Endothelial cell of umbilical vein (primary cell): ENCODE results near the gene CCDC167. TPM values are rescaled to one million over a fixed set of nuclear protein-coding genes. Genes with fewer than 3 reads are reported as not detected.

ENCODE experiments used
- BruUV-seq: library from RNA; stranded (reverse); fragments of 400-500 nt; replicated peaks from 2 replicates; lab custom pipeline; 2021; lab: Mats Ljungman, UMichigan
- CTCF ChIA-PET: fragments of 300-600, 350-600 bp; sonication (Branson Sonifier 250); formaldehyde crosslinking; loops from one replicate; lab custom pipeline; 2021; ENCODE audit warnings: antibody characterized with exemption, inconsistent platforms; lab: Charles Lee
- POLR2A ChIA-PET: fragments of 300-600, 350-600 bp; sonication (Branson Sonifier 250); formaldehyde crosslinking; loops from one replicate; lab custom pipeline; 2021; ENCODE audit warnings: antibody characterized with exemption, inconsistent platforms; lab: Charles Lee
- DNase-seq: peaks from one replicate; pipeline ENCODE4 v3.0.0-alpha.2; 2011; ENCODE audit warnings: low read depth, low spot score
- FAIRE-seq: peaks from 2 replicates; lab custom pipeline; 2011; peaks lifted over from hg19 to GRCh38; lab: Jason Lieb, UNC
- H2AFZ ChIP-seq: 2 replicates; pipeline ENCODE4 v1.6.0; 2012; ENCODE audit warnings: low read depth, low read length, control low read depth, inconsistent platforms
- H3K27ac ChIP-seq: 2 replicates; pipeline ENCODE4 v1.5.1; 2011; ENCODE audit warnings: low read depth, mild to moderate bottlenecking, control low read depth, low read length, moderate library complexity; ENCODE audit not compliant: insufficient read depth
- H3K27me3 ChIP-seq, 2 experiments: 2 replicates each; pipeline versions ENCODE4 v1.6.0 to v1.6.1; 2011; ENCODE audit warnings: low read length in 2 of 2, mixed read lengths in 1 of 2; ENCODE audit not compliant: control insufficient read depth in 2 of 2, insufficient read depth in 2 of 2
- H3K36me3 ChIP-seq, 2 experiments: 2 replicates in 1 of 2; 3 replicates in 1 of 2; pipeline ENCODE4 v1.5.1; 2011; ENCODE audit warnings: low read length in 2 of 2, mild to moderate bottlenecking in 1 of 2, moderate library complexity in 1 of 2; ENCODE audit not compliant: control insufficient read depth in 2 of 2, insufficient read depth in 2 of 2; ENCODE audit errors: extremely low read depth in 1 of 2
- H3K4me1 ChIP-seq: 3 replicates; pipeline ENCODE4 v1.5.1; 2011; ENCODE audit warnings: mild to moderate bottlenecking, low read length; ENCODE audit not compliant: control insufficient read depth, insufficient read depth; ENCODE audit errors: extremely low read depth
- H3K4me2 ChIP-seq: 2 replicates; pipeline ENCODE4 v1.6.1; 2011; ENCODE audit warnings: low read length, control low read depth, mixed read lengths; ENCODE audit not compliant: insufficient read depth
- H3K4me3 ChIP-seq, 3 experiments: fragments of 200-600 bp in 1 of 3; sonication (generic), shearing (Covaris generic) in 1 of 3; replicated peaks in 1 of 3; 2 replicates each; pipeline ENCODE4 v1.5.1; 2011 to 2016; ENCODE audit warnings: control low read depth in 3 of 3, low read length in 3 of 3, mild to moderate bottlenecking in 2 of 3, inconsistent platforms in 1 of 3, low read depth in 1 of 3, moderate library complexity in 1 of 3; ENCODE audit not compliant: insufficient read depth in 1 of 3
- H3K79me2 ChIP-seq: 2 replicates; pipeline ENCODE4 v1.6.0; 2012; ENCODE audit warnings: low read length, inconsistent platforms; ENCODE audit not compliant: control insufficient read depth, insufficient read depth
- H3K9ac ChIP-seq: replicated peaks from 2 replicates; pipeline ENCODE3; 2011; ENCODE audit warnings: low read length, control low read depth; ENCODE audit not compliant: insufficient read depth; ENCODE audit errors: extremely low read depth
- H3K9me1 ChIP-seq: replicated peaks from 3 replicates; pipeline ENCODE4 v1.6.0; 2011; ENCODE audit warnings: mild to moderate bottlenecking, low read length; ENCODE audit not compliant: control insufficient read depth, insufficient read depth; ENCODE audit errors: extremely low read depth
- H3K9me3 ChIP-seq: replicated peaks from 2 replicates; pipeline ENCODE4 v1.5.1; 2012; ENCODE audit warnings: low read length, inconsistent platforms; ENCODE audit not compliant: control insufficient read depth, insufficient read depth
- H4K20me1 ChIP-seq: replicated peaks from 2 replicates; pipeline ENCODE3; 2011; ENCODE audit warnings: mild to moderate bottlenecking, low read length; ENCODE audit not compliant: control insufficient read depth, insufficient read depth; ENCODE audit errors: extremely low read depth
- CTCF ChIP-seq, 2 donors: IDR thresholded peaks; 1 replicate in 1 of 2; 2 replicates in 1 of 2; pipeline ENCODE4 v1.5.1; 2011; ENCODE audit warnings: low read length in 2 of 2, mild to moderate bottlenecking in 2 of 2, moderate library complexity in 2 of 2, control low read depth in 1 of 2, inconsistent platforms in 1 of 2, low read depth in 1 of 2; ENCODE audit not compliant: insufficient read depth in 1 of 2; ENCODE audit errors: extremely low read depth in 1 of 2
- EZH2 ChIP-seq: IDR thresholded peaks from 2 replicates; pipeline ENCODE4 v1.6.1; 2012; ENCODE audit warnings: borderline replicate concordance, low read depth, mild to moderate bottlenecking, moderate library complexity, low read length, inconsistent platforms; ENCODE audit not compliant: severe bottlenecking
- FOS ChIP-seq: IDR thresholded peaks from 2 replicates; pipeline ENCODE4 v1.6.1; 2011; ENCODE audit warnings: mild to moderate bottlenecking, low read length, moderate library complexity, borderline replicate concordance; ENCODE audit not compliant: insufficient read depth
- GATA2 ChIP-seq: IDR thresholded peaks from 2 replicates; pipeline ENCODE4 v1.7.0; 2011; ENCODE audit warnings: low read depth, mild to moderate bottlenecking, moderate library complexity, mixed read lengths, low read length; ENCODE audit not compliant: insufficient read length, insufficient read depth
- JUN ChIP-seq: IDR thresholded peaks from 2 replicates; pipeline ENCODE4 v1.6.1; 2011; ENCODE audit warnings: borderline replicate concordance, low read depth; ENCODE audit not compliant: insufficient read length, insufficient read depth
- MYC ChIP-seq: IDR thresholded peaks from one replicate; pipeline ENCODE4 v1.6.1; 2011; ENCODE audit warnings: mild to moderate bottlenecking, low read depth, low read length
- POLR2A ChIP-seq: IDR thresholded peaks from 2 replicates; pipeline ENCODE4 v1.6.1; 2012; ENCODE audit warnings: low read depth, mild to moderate bottlenecking, control low read depth, low read length
- POLR2AphosphoS5 ChIP-seq: IDR thresholded peaks from 2 replicates; pipeline ENCODE4 v1.6.1; 2012; ENCODE audit warnings: low read depth, mild to moderate bottlenecking, control low read depth, low read length, moderate library complexity; ENCODE audit not compliant: insufficient read depth
- dilution Hi-C: fragments of 300-500 bp; cut with MboI; formaldehyde crosslinking; loops from one replicate; pipeline ENCODE4 v1.15.0; 2019; ENCODE audit warnings: low sequenced_read_pairs; ENCODE audit not compliant: extremely low pct_ligation_motif_present
- intact Hi-C: fragments of 100-400 bp; cut with micrococcal nuclease; formaldehyde crosslinking; loops from one replicate; pipeline ENCODE4 v1.10.0; 2022
- polyA plus RNA-seq, 4 experiments: library from polyadenylated mRNA; depleted of rRNA in 3 of 4; stranded (reverse) in 3 of 4; unstranded in 1 of 4; fragments of >200 nt; gene quantifications; 2 replicates each; pipeline versions ENCODE4 v1.2.1 to v1.2.3, GENCODE V29; 2011 to 2012; ENCODE audit warnings: missing spikeins in 1 of 4
- total RNA-seq: library from RNA; stranded (reverse); gene quantifications from 2 replicates; pipeline ENCODE4 v1.2.3, GENCODE V29; 2021
- TF ChIP-seq, protein P1 (sequence below): IDR thresholded peaks from 2 replicates; pipeline ENCODE4 v1.6.1; 2011; ENCODE audit not compliant: insufficient read depth, insufficient read length

The CCDC167 gene
- total and polyA plus RNA-seq, 2 donors (not counting 3 experiments of a cell fraction or from before 2014, with no cell fraction given), result 46.6 to 105 TPM

DNA sequence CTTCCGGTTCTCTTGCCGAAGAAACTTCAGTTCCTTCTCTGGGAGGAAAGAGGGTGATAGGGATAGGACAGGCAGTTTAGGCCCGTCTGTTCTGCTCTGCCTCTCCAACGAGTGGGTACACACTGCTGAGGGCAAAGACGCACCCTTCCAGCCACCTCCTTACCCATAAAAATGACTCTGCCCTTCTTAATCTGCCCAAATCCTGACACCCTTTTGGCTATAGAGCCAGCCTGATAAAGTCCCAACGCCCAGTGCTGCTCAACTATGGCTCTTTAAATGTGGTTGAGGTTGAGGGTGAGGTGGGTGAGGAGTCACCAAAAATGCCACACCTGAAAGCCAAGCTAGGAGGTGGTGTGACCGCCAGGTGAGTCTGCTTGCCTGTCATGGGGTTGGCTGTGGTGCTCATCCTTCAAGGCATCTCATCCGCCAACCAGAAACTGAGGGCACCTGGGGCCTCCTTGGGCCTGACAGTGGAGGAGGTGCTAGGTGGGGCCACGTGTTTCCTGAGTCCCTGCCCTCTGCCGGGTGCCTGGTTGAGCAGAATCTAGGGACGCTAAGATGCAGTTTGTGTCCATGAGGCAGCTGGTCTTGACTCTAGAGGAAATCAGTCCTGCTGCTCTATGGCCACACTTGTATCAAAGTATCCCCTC lies 16.3 kb downstream of the CCDC167 start:
- intact Hi-C loops, result loop anchor here (5.0 kb wide), 2 partner anchors 116 to 169 kb away; no protein-coding TSS in a partner anchor
- BruUV-seq, result no TSS peak
- DNase-seq, result no peak
- dilution Hi-C loops, result no loop called here
- Histone ChIP-seq H3K4me2 (no peak overlapping the region), H3K79me2 (no peaks in the 10 kb centered on the region), H4K20me1 (no peaks in the 10 kb centered on the region), H3K27ac (no peak overlapping the region), H3K9ac (no peak overlapping the region), H3K4me3 (no peak overlapping the region), H3K9me1 (no peaks in the 10 kb centered on the region), H3K9me3 (no peaks in the 10 kb centered on the region), H3K4me1 (no peaks in the 10 kb centered on the region), H3K36me3 (peaks cover 0 to 23% of the 10 kb centered on the region in 2 experiments), H3K27me3 (no peaks in the 10 kb centered on the region), H2AFZ (no peak overlapping the region)
- TF ChIP-seq FOS, result no peak
- TF ChIP-seq POLR2A, result no peak
- TF ChIP-seq EZH2, result no peak
- TF ChIP-seq JUN, result no peak
- TF ChIP-seq MYC, result no peak
- TF ChIP-seq, protein P1, sequence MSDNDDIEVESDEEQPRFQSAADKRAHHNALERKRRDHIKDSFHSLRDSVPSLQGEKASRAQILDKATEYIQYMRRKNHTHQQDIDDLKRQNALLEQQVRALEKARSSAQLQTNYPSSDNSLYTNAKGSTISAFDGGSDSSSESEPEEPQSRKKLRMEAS, result no peak
- TF ChIP-seq CTCF (IDR thresholded peaks at IDR 0.05; ENCODE audit: extremely low read depth in 1 of 2, insufficient read depth in 1 of 2, low read depth in 1 of 2, low read length in 2 of 2), result no peak
- TF ChIP-seq POLR2AphosphoS5, result no peak
- no peak for TF ChIP-seq GATA2
- ChIA-PET CTCF (interaction anchor here (1.7 kb wide), 1 partner anchor 82 kb away, joined by 8 read pairs; no protein-coding TSS in a partner anchor), POLR2A (no interaction called here)
- FAIRE-seq, result no peak
